Suprapubic skin (tissue), 3 donors: ENCODE measurements around the gene CYTH3.

Experiments used
- POLR2A ChIP-seq, 2 donors: fragments of 450-650 bp; IDR thresholded peaks; one replicate each; pipeline ENCODE4 v1.6.1; 2017; ENCODE audit warnings: antibody characterized with exemption in 2 of 2, mild to moderate bottlenecking in 2 of 2, moderate library complexity in 2 of 2
- TF ChIP-seq, protein P1 (sequence below), 2 donors: fragments of 200-600 bp in 1 of 2; fragments of 450-650 bp in 1 of 2; sonication (generic) in 1 of 2; IDR thresholded peaks; one replicate each; pipeline ENCODE4 v1.5.1; 2016 to 2019; ENCODE audit warnings: antibody characterized with exemption in 2 of 2, mild to moderate bottlenecking in 1 of 2, moderate library complexity in 1 of 2

DNA sequence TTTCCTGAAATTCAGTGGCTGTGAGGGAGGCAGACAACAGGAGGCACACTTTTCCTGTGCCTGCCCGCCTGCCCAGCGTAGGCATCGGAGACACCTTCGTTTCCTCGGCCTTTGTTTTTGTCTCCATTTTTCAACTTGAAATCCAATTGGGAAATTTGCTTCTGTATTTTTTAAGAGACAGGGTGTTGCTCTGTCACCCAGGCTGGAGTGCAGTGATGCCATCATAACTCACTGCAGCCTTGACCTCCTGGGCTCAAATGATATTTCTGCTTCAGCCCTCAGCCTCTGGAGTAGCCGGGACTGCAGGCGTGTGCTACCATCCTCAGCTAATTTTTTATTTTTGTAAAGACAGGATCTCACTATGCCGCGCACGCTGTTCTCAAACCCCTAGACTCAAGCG is 116.8 kb downstream of the CYTH3 start:
- TF ChIP-seq, protein P1, sequence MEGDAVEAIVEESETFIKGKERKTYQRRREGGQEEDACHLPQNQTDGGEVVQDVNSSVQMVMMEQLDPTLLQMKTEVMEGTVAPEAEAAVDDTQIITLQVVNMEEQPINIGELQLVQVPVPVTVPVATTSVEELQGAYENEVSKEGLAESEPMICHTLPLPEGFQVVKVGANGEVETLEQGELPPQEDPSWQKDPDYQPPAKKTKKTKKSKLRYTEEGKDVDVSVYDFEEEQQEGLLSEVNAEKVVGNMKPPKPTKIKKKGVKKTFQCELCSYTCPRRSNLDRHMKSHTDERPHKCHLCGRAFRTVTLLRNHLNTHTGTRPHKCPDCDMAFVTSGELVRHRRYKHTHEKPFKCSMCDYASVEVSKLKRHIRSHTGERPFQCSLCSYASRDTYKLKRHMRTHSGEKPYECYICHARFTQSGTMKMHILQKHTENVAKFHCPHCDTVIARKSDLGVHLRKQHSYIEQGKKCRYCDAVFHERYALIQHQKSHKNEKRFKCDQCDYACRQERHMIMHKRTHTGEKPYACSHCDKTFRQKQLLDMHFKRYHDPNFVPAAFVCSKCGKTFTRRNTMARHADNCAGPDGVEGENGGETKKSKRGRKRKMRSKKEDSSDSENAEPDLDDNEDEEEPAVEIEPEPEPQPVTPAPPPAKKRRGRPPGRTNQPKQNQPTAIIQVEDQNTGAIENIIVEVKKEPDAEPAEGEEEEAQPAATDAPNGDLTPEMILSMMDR (IDR thresholded peaks at IDR 0.05) = no peak
- no peak for TF ChIP-seq POLR2A (IDR thresholded peaks at IDR 0.05)
